Activated naive CD8-positive, alpha-beta T cell treated with anti-CD3 and anti-CD28 coated beads for 36 hours (primary cell): Measurements from ENCODE around the gene VANGL2. TPM values are rescaled to one million over a fixed set of nuclear protein-coding genes. Genes with fewer than 3 reads are reported as not detected.

Experiments
- DNase-seq: peaks from one replicate; pipeline ENCODE4 v3.0.0; 2021
- H3K27ac Mint-ChIP-seq: one replicate; pipeline ENCODE4 v1.8.0; 2022; ENCODE audit warnings: mild to moderate bottlenecking, moderate library complexity, mixed read lengths
- H3K27me3 Mint-ChIP-seq: one replicate; pipeline ENCODE4 v1.8.0; 2022; ENCODE audit warnings: mild to moderate bottlenecking, mixed read lengths
- H3K36me3 Mint-ChIP-seq: one replicate; pipeline ENCODE4 v1.8.0; 2021; ENCODE audit warnings: mild to moderate bottlenecking, mixed read lengths
- H3K4me1 Mint-ChIP-seq: one replicate; pipeline ENCODE4 v1.8.0; 2021; ENCODE audit warnings: mixed read lengths
- H3K4me3 Mint-ChIP-seq: one replicate; pipeline ENCODE4 v1.8.0; 2022; ENCODE audit warnings: mild to moderate bottlenecking, moderate library complexity, mixed read lengths
- H3K9me3 Mint-ChIP-seq: one replicate; pipeline ENCODE4 v1.8.0; 2022; ENCODE audit warnings: mixed read lengths
- total RNA-seq, 2 experiments: library from RNA; stranded (reverse); gene quantifications; one replicate each; pipeline ENCODE4 v1.2.3, GENCODE V29; 2021

VANGL2 gene
- total RNA-seq, 2 experiments from 2014 or later = 0.24 to 0.31 TPM

DNA sequence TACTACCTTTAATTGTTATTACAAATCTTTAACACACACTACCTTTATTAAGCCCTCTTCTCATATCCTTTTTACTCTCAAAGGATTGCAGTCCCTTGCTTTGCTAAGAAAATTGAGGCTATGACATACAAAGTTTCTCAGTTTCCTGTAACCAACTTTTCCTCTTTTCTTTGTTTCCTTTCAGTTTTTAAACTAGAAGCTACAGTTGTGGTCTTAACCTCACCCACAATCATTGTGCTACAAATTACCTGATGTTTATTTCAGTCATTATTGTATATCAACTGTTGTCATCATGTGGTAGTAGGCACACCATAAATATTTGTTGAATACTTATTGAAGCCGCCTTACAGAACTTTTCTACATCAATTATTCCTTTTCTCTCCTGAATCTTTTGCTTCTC lies 70.9 kb downstream of the VANGL2 start:
- peaks cover 28% of the 10 kb centered on the region for H3K4me1 Mint-ChIP-seq
- H3K36me3 Mint-ChIP-seq = peaks cover 18% of the 10 kb centered on the region
- no peak overlapping the region for H3K27ac Mint-ChIP-seq
- H3K4me3 Mint-ChIP-seq = no peak overlapping the region
- H3K27me3 Mint-ChIP-seq = no peaks in the 10 kb centered on the region
- no peaks in the 10 kb centered on the region for H3K9me3 Mint-ChIP-seq
- DNase-seq = no peak

DNA sequence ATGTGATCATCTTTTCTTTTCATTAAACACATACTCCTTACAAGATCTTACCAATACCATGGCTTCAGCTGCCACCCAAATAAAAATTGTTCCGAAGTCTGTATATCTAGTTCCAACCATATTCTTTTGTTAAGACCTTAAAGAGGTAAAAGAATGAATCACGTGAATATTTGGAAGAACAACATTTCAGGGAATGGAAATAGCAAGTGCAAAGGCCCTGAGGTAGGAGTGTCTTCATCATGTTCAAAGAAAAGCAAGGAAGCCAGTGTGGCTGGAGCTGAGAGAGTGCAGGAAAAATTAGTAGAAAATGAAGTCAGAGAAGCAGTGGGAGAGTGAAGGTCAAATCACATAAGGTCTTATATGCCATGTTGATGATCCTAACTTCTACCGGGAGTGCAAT lies 71.7 kb downstream of the VANGL2 start:
- H3K27ac Mint-ChIP-seq = no peak overlapping the region
- H3K4me3 Mint-ChIP-seq = no peak overlapping the region
- H3K27me3 Mint-ChIP-seq = no peaks in the 10 kb centered on the region
- H3K4me1 Mint-ChIP-seq = peaks cover 19% of the 10 kb centered on the region
- peaks cover 11% of the 10 kb centered on the region for H3K36me3 Mint-ChIP-seq
- H3K9me3 Mint-ChIP-seq = no peaks in the 10 kb centered on the region
- DNase-seq = no peak

- no peak overlapping the region for H3K4me3 Mint-ChIP-seq
- no peak overlapping the region for H3K27ac Mint-ChIP-seq
- H3K36me3 Mint-ChIP-seq = peaks cover 13% of the 10 kb centered on the region
- no peak for DNase-seq
- H3K27me3 Mint-ChIP-seq = no peaks in the 10 kb centered on the region
- peaks cover 12% of the 10 kb centered on the region for H3K9me3 Mint-ChIP-seq
- H3K4me1 Mint-ChIP-seq = peaks cover 6% of the 10 kb centered on the region
Observed at GRCh38 chr1:160474392-160475242, 74.3 kb downstream of the VANGL2 start.

Other genes with a start within 250 kb of the VANGL2 start
- not detected for gene ATP1A4, start 249.0 kb upstream of the VANGL2 start, total RNA-seq
- not detected for gene CASQ1, start 210.0 kb upstream of the VANGL2 start, total RNA-seq
- 10 to 100 TPM; 51.7 to 57.4 TPM for gene PEA15, start 195.2 kb upstream of the VANGL2 start, total RNA-seq
- gene DCAF8, start 138.0 kb upstream of the VANGL2 start, total RNA-seq = 10 to 100 TPM; 86.9 to 94.1 TPM
- gene PEX19, start 115.4 kb upstream of the VANGL2 start, total RNA-seq = 10 to 100 TPM; 49.8 to 52.1 TPM
- gene COPA, start 57.3 kb upstream of the VANGL2 start, total RNA-seq = 100 to 1,000 TPM; 110 to 119 TPM
- 10 to 100 TPM; 49.5 to 53.5 TPM for gene NCSTN, start 57.2 kb upstream of the VANGL2 start, total RNA-seq
- gene NHLH1, start 33.5 kb upstream of the VANGL2 start, total RNA-seq = under 1 TPM; 0.34 to 0.52 TPM
- gene SLAMF6, start 122.7 kb downstream of the VANGL2 start, total RNA-seq = 10 to 100 TPM; 46.8 to 48.1 TPM
- 10 to 100 TPM; 13.5 to 13.7 TPM for gene CD84, start 178.9 kb downstream of the VANGL2 start, total RNA-seq
- 10 to 100 TPM; 39.8 to 41.6 TPM for gene SLAMF1, start 246.5 kb downstream of the VANGL2 start, total RNA-seq